GM15510 (cell line): Measurements from ENCODE around the gene KLK15.

Experiments
- POLR2A ChIP-seq: IDR thresholded peaks from 3 replicates; pipeline ENCODE4 v1.6.1; 2011; ENCODE audit warnings: borderline replicate concordance; ENCODE audit not compliant: insufficient read length; ENCODE audit errors: extremely low read depth

Gene KLK15

DNA sequence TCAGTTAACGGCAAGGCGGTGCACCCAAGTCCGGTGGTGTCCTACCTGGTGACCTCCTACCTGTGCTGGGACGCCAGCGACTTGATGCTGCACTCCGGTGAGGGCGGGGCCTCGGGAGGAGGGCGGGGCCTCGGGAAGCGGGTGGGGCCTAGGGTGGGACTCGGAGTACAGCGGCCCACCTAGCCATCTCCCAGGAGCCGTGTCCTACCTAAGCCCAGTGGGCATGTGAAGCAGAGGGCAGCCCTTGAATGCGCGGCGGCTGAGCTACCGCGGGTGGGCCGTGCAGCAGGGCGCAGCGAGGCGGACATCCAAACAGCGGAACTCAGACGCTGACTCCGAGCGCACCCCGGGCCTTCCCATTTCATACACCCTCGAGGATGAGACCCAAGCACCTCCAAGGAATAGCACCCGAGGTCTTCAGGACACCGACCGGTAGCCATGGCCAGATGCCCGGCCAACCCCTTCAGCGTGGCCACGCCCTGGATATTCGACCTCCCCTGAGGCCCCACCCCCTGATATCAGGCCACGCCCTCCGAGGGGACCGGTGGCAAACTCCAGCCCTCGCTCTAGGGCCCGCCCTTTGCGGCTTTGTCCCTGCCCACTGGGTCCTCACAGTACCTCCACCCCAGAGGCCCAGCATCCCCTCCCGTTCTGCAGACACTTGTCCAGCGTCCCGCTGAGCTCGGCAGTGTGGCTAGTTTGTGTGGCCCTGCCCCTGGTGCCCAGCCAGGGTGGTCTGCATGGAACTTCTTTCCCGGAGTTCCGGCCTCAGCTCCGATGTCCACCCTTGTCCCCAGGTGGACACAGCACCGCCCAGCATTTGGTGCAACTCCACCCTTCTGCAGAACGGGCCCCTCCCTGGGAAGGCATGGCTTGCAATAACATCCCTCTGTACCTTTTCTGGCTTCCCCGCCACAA lies 15.2 kb downstream of the KLK15 start:
- TF ChIP-seq POLR2A = peak; percentile 62

- TF ChIP-seq POLR2A = no peak
Observed at GRCh38 chr19:50815439-50815838, 17.9 kb downstream of the KLK15 start.

GRCh38 chr19:50814883-50815282 lies 18.5 kb downstream of the KLK15 start:
- no peak for TF ChIP-seq POLR2A

DNA sequence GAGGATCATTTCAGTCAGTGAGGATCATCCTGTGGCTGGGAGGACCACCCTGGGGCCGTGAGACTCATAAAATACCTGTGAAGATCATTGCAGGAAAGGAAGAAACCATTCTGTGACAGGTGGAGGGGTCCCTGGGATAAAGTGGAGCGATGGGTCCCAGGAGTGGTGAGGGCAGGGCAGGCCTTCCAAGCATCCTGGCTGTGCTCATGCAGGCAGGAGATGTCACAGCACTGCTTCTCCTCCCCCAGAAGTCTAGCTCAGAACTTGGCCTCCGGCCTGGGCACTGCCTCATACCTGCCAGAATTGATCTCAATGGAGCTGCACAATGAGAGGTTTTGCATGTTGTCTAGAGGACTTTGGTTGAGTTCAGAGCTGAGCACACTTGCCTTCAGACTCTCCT lies 20.9 kb downstream of the KLK15 start:
- no peak for TF ChIP-seq POLR2A

GRCh38 chr19:50808856-50809255 lies 24.5 kb downstream of the KLK15 start:
- TF ChIP-seq POLR2A = no peak

GRCh38 chr19:50804420-50805272 lies 28.7 kb downstream of the KLK15 start:
- TF ChIP-seq POLR2A = peak; percentile 98

- no peak for TF ChIP-seq POLR2A
Observed at GRCh38 chr19:50803633-50804419, 29.5 kb downstream of the KLK15 start.

DNA sequence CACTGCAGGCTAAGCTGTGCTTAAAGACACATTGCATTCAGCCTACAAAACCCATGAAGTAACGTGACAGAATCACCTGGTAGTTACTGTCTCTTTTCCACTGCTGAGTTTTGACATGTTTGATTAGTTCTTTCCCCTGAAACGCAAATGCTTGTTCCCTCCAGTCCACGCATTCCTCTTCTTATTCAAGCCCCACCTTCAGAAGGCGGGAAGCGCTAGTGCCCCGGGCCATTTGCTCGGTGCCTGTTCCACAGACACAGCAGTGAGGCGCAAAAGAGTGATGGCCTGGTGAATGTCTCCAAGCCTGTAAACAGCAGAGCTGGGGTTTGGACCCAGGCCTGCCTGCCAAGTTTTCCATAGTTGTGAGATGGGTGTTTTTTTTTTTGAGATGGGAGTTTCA lies 32.3 kb downstream of the KLK15 start:
- no peak for TF ChIP-seq POLR2A

DNA sequence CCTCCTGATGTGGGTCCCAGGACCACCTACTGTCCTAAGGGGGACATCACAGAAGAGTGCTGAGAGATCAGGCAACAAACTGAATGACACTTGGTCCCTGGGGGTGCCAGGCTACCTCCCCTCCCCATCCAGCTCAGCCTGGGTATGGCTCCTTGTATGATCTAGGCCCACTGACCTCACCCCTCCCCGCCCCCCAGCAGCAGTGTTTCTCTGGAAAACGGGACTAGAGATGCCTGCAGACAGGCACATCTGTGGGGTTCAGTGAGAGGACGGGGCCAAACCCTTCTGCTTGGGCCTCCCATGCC lies 33.9 kb downstream of the KLK15 start:
- no peak for TF ChIP-seq POLR2A

DNA sequence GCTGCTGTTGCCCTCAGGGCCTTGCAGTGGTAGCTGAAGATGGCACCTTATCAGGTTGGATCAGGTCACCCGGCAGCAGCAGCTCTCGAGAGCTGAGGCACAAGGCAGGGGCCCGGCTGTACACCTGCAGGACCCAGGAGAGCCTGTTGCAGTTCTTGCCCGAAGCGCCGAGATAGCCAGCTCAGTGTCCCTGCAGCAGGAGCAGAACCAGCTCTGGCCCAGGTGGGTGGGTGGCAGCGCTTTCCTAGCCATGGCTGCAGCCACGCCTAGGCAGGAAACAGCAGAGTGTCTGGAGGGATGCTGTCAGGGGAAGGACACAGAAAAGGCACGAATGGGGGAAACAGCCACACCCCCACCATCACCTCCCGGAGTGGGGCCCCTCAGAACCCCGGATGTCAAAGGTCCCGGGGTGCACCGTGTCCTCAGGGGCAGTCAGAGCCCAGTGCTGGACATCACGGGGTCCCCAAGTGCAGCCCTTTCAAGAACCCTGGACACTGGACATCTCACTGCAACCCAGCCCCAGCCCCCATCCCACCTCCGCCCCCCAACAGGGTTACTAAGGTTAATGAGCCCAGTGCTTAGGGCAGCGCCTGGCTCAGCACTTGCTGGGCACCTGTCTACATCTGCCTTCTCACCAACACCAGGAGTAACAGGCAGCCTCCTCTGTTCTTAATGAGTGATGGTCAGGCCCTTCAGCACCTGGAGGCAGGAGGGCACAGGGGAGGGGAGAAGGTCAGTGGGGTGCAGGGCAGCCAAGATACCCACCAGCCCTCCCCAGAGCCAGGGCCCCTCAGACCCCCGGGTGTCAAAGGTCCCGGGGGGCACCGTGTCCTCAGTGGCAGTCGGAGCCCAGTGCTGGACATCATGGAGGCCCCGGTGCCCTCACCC lies 34.5 kb downstream of the KLK15 start:
- TF ChIP-seq POLR2A = no peak

DNA sequence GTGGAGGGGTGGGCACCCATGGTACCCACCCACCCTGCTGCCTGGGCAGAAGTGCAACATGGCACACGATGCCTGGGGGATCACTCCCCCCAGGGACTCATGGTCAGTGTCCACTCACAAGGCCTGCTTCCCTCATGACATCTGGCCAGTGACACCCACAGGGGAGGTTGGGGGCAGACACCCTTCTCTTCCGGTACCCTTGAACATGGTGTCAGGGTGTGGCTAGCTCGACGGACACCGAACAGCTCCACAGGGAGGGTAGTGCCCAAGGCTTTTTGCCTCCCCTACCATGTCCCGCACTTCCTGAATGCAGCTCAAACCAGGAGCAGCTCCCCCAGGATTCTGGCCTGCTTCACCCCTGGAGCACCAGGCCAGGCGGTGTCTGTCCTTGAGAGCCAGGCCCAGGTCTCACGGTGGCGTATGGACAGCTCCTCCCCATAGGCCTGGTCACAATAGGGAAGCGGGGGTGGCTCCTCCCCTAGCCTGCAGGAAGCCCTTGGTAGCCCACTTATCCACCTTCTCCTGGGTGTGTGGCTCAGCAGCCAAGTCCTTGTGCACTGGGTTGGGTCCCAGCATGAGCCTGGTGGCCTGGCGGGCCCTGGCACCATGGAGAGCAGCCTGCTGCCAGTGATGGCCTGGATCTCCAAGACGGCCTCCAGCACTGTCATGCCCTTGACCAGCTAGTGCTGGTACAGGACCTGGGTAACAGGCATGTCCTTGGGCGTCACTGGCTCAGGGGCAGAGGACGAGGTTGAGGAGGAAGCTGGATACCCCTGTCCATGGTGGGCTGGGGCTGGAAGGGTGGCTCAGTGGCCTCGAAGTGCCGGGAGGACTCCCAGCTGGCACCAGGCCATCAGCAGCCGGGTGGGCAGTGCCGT lies 35.4 kb downstream of the KLK15 start:
- no peak for TF ChIP-seq POLR2A

- no peak for TF ChIP-seq POLR2A
Observed at GRCh38 chr19:50797429-50797780, 36.0 kb downstream of the KLK15 start.
